ENCODE data around the gene KRTAP13-4. TPM values are rescaled to one million over a fixed set of nuclear protein-coding genes. Genes with fewer than 3 reads are reported as not detected.

KRTAP13-4 gene
- polyA plus RNA-seq (2013, experiment 1 of 2; ENCODE audit: insufficient read length): not detected
- polyA plus RNA-seq (2013, experiment 2 of 2; ENCODE audit: insufficient read length): not detected

GRCh38 chr21:30430170-30430655 lies at the start of gene KRTAP13-4:
Gene KRTAP13-4, plus strand, starts transcription at chr21:30430220. Its CDS starts 56 bp downstream, at chr21:30430276.
- DNase-seq: no peak

GRCh38 chr21:30382201-30382600 lies 47.8 kb upstream of the KRTAP13-4 start:
- DNase-seq: no peak

GRCh38 chr21:30391492-30392025 lies 38.5 kb upstream of the KRTAP13-4 start:
- no peak for DNase-seq

GRCh38 chr21:30395731-30396130 lies 34.3 kb upstream of the KRTAP13-4 start, which contains the start of gene KRTAP13-1:
Gene KRTAP13-1, plus strand, starts transcription at chr21:30396031. Its CDS starts 56 bp downstream, at chr21:30396087.
- DNase-seq: no peak

GRCh38 chr21:30408782-30409494 lies 21.1 kb upstream of the KRTAP13-4 start:
- peak; percentile 32 for DNase-seq

GRCh38 chr21:30415993-30416392 lies 14.0 kb upstream of the KRTAP13-4 start:
- DNase-seq: no peak

- no peak for DNase-seq
These were observed 4.2 kb upstream of the KRTAP13-4 start, which contains the start of gene KRTAP13-3 for GRCh38 chr21:30425826-30426225. Gene KRTAP13-3, minus strand, starts transcription at chr21:30425926. Its CDS starts 14 bp downstream, at chr21:30425912.

- no peak for DNase-seq
These were observed 3.3 kb upstream of the KRTAP13-4 start for GRCh38 chr21:30426731-30427130.

GRCh38 chr21:30434033-30434631 lies 4.1 kb downstream of the KRTAP13-4 start:
- DNase-seq: peak; percentile 1

GRCh38 chr21:30437010-30437565 lies 7.1 kb downstream of the KRTAP13-4 start:
- DNase-seq: no peak

GRCh38 chr21:30439975-30440374 lies 10.0 kb downstream of the KRTAP13-4 start, which contains the start of gene KRTAP15-1:
Gene KRTAP15-1, plus strand, starts transcription at chr21:30440275. Its CDS starts 53 bp downstream, at chr21:30440328.
- no peak for DNase-seq

- no peak for DNase-seq
These were observed 13.2 kb downstream of the KRTAP13-4 start for GRCh38 chr21:30443226-30443625.

GRCh38 chr21:30444204-30444603 lies 14.2 kb downstream of the KRTAP13-4 start:
- DNase-seq: no peak

- DNase-seq: no peak
These were observed 17.0 kb downstream of the KRTAP13-4 start for GRCh38 chr21:30447056-30447455.

GRCh38 chr21:30448514-30448913 lies 18.5 kb downstream of the KRTAP13-4 start:
- DNase-seq: no peak

- DNase-seq: no peak
These were observed 33.7 kb downstream of the KRTAP13-4 start for GRCh38 chr21:30463713-30464112.

GRCh38 chr21:30468900-30469714 lies 39.1 kb downstream of the KRTAP13-4 start:
- no peak for DNase-seq

GRCh38 chr21:30478004-30478403 lies 48.0 kb downstream of the KRTAP13-4 start:
- no peak for DNase-seq

- no peak for DNase-seq
These were observed 49.2 kb downstream of the KRTAP13-4 start for GRCh38 chr21:30479259-30479658.

GRCh38 chr21:30480145-30480544 lies 50.1 kb downstream of the KRTAP13-4 start, which contains the start of gene KRTAP19-1:
Gene KRTAP19-1, minus strand, starts transcription at chr21:30480367. Its CDS starts 50 bp downstream, at chr21:30480317.
- DNase-seq: no peak
